ENCODE measurements around the gene ATL3.

The ATL3 gene

GRCh38 chr11:63670433-63671321 lies 499 bp downstream of the ATL3 start:
- Histone ChIP-seq H3K9me3 (ENCODE audit: insufficient read depth, low read depth, low read length) (peaks cover 4% of the 10 kb centered on the region), H2AK5ac (ENCODE audit: low read length) (peak overlapping the region; percentile 36), H2BK120ac (ENCODE audit: insufficient read depth, low read length, poor library complexity) (peak overlapping the region; percentile 74), H3K79me2 (ENCODE audit: control insufficient read depth, insufficient read depth, low read length, poor library complexity) (peaks cover 7% of the 10 kb centered on the region), H4K91ac (ENCODE audit: low read depth, low read length) (peak overlapping the region; percentile 81), H3K4ac (ENCODE audit: low read depth, low read length) (peak overlapping the region; percentile 70), H3K23ac (ENCODE audit: low read length) (no peak overlapping the region), H3K36me3 (ENCODE audit: control insufficient read depth in 1 of 2, insufficient read depth in 2 of 2, low read length in 2 of 2) (peaks cover 0 to 3% of the 10 kb centered on the region in 2 experiments), H3K27me3 (ENCODE audit: insufficient read depth, low read length) (no peaks in the 10 kb centered on the region), H3K4me1 (ENCODE audit: control insufficient read depth in 1 of 2, insufficient read depth in 2 of 2, low read length in 2 of 2) (peaks cover 2 to 5% of the 10 kb centered on the region in 2 experiments), H3K4me2 (ENCODE audit: low read length) (peak overlapping the region; percentile 94), H3K9ac (ENCODE audit: low read length) (peak overlapping the region; percentile 74), H3K79me1 (ENCODE audit: low read length) (peaks cover 12% of the 10 kb centered on the region), H3K4me3 (ENCODE audit: low read depth, low read length) (peak overlapping the region; percentile 70), H3K14ac (ENCODE audit: low read length) (peak overlapping the region; percentile 41), H4K8ac (ENCODE audit: low read depth, low read length) (peak overlapping the region; percentile 91), H3K18ac (ENCODE audit: low read length) (peak overlapping the region; percentile 86), H2AFZ (ENCODE audit: insufficient read depth, low read length, poor library complexity) (peak overlapping the region; percentile 33), H4K12ac (ENCODE audit: low read depth, low read length) (peak overlapping the region; percentile 96), H2BK12ac (ENCODE audit: low read length) (no peak overlapping the region), H2BK5ac (ENCODE audit: low read depth, low read length, poor library complexity) (peak overlapping the region; percentile 26), H3K27ac (ENCODE audit: low read depth, low read length) (peak overlapping the region; percentile 4)
- DNase-seq = peak; percentile 20 to 61
- WGBS (ENCODE audit: extremely low coverage, insufficient coverage, insufficient read length) = no CpG with 5 or more reads among the region's 63 CpGs

- Histone ChIP-seq H2AFZ (ENCODE audit: insufficient read depth, low read length, poor library complexity) (no peak overlapping the region), H3K4me3 (ENCODE audit: low read depth, low read length) (no peak overlapping the region), H3K9ac (ENCODE audit: low read length) (no peak overlapping the region), H2AK5ac (ENCODE audit: low read length) (no peak overlapping the region), H3K4me2 (ENCODE audit: low read length) (peak overlapping the region; percentile 94), H3K27me3 (ENCODE audit: insufficient read depth, low read length) (no peaks in the 10 kb centered on the region), H3K23ac (ENCODE audit: low read length) (no peak overlapping the region), H3K9me3 (ENCODE audit: insufficient read depth, low read depth, low read length) (peaks cover 4% of the 10 kb centered on the region), H2BK120ac (ENCODE audit: insufficient read depth, low read length, poor library complexity) (no peak overlapping the region), H3K4ac (ENCODE audit: low read depth, low read length) (no peak overlapping the region), H3K79me1 (ENCODE audit: low read length) (peaks cover 12% of the 10 kb centered on the region), H3K18ac (ENCODE audit: low read length) (no peak overlapping the region), H3K14ac (ENCODE audit: low read length) (no peak overlapping the region), H4K8ac (ENCODE audit: low read depth, low read length) (no peak overlapping the region), H4K91ac (ENCODE audit: low read depth, low read length) (no peak overlapping the region), H3K36me3 (ENCODE audit: control insufficient read depth in 1 of 2, insufficient read depth in 2 of 2, low read length in 2 of 2) (peaks cover 0 to 3% of the 10 kb centered on the region in 2 experiments), H3K79me2 (ENCODE audit: control insufficient read depth, insufficient read depth, low read length, poor library complexity) (peaks cover 7% of the 10 kb centered on the region), H2BK12ac (ENCODE audit: low read length) (no peak overlapping the region), H3K27ac (ENCODE audit: low read depth, low read length) (no peak overlapping the region), H3K4me1 (ENCODE audit: control insufficient read depth in 1 of 2, insufficient read depth in 2 of 2, low read length in 2 of 2) (peaks cover 2 to 5% of the 10 kb centered on the region in 2 experiments), H2BK5ac (ENCODE audit: low read depth, low read length, poor library complexity) (no peak overlapping the region), H4K12ac (ENCODE audit: low read depth, low read length) (no peak overlapping the region)
- no peak for DNase-seq
- no CpG with 5 or more reads among the region's 7 CpGs for WGBS (ENCODE audit: extremely low coverage, insufficient coverage, insufficient read length)
Measured at GRCh38 chr11:63670096-63670432, 1.1 kb downstream of the ATL3 start.

- Histone ChIP-seq H3K27ac (ENCODE audit: low read depth, low read length) (no peak overlapping the region), H3K27me3 (ENCODE audit: insufficient read depth, low read length) (no peaks in the 10 kb centered on the region), H2BK5ac (ENCODE audit: low read depth, low read length, poor library complexity) (no peak overlapping the region), H3K79me2 (ENCODE audit: control insufficient read depth, insufficient read depth, low read length, poor library complexity) (peaks cover 7% of the 10 kb centered on the region), H4K12ac (ENCODE audit: low read depth, low read length) (no peak overlapping the region), H3K4me3 (ENCODE audit: low read depth, low read length) (no peak overlapping the region), H2AFZ (ENCODE audit: insufficient read depth, low read length, poor library complexity) (no peak overlapping the region), H3K9ac (ENCODE audit: low read length) (no peak overlapping the region), H3K18ac (ENCODE audit: low read length) (no peak overlapping the region), H2BK12ac (ENCODE audit: low read length) (no peak overlapping the region), H3K4ac (ENCODE audit: low read depth, low read length) (no peak overlapping the region), H3K23ac (ENCODE audit: low read length) (no peak overlapping the region), H2BK120ac (ENCODE audit: insufficient read depth, low read length, poor library complexity) (no peak overlapping the region), H3K14ac (ENCODE audit: low read length) (no peak overlapping the region), H3K79me1 (ENCODE audit: low read length) (peaks cover 12% of the 10 kb centered on the region), H3K4me2 (ENCODE audit: low read length) (no peak overlapping the region), H3K4me1 (ENCODE audit: control insufficient read depth in 1 of 2, insufficient read depth in 2 of 2, low read length in 2 of 2) (peaks cover 6 to 11% of the 10 kb centered on the region in 2 experiments), H3K9me3 (ENCODE audit: insufficient read depth, low read depth, low read length) (peaks cover 4% of the 10 kb centered on the region), H4K8ac (ENCODE audit: low read depth, low read length) (no peak overlapping the region), H3K36me3 (ENCODE audit: control insufficient read depth in 1 of 2, insufficient read depth in 2 of 2, low read length in 2 of 2) (peaks cover 0 to 3% of the 10 kb centered on the region in 2 experiments), H2AK5ac (ENCODE audit: low read length) (no peak overlapping the region), H4K91ac (ENCODE audit: low read depth, low read length) (no peak overlapping the region)
- peak in 1 of 2 donors; percentile 57 for DNase-seq
- no CpG with 5 or more reads among the region's 3 CpGs for WGBS (ENCODE audit: extremely low coverage, insufficient coverage, insufficient read length)
Measured at GRCh38 chr11:63667995-63668795, 3.0 kb downstream of the ATL3 start.

- no peak overlapping the region for H2BK12ac ChIP-seq (ENCODE audit: low read length)
- peak; percentile 42 to 73 for DNase-seq
- H3K14ac ChIP-seq (ENCODE audit: low read length) = no peak overlapping the region
- peaks cover 11% of the 10 kb centered on the region for H3K79me1 ChIP-seq (ENCODE audit: low read length)
- no peak overlapping the region for H2BK5ac ChIP-seq (ENCODE audit: low read depth, low read length, poor library complexity)
- H3K27ac ChIP-seq (ENCODE audit: low read depth, low read length) = no peak overlapping the region
- no peak overlapping the region for H3K23ac ChIP-seq (ENCODE audit: low read length)
- H2AK5ac ChIP-seq (ENCODE audit: low read length) = no peak overlapping the region
- H3K4ac ChIP-seq (ENCODE audit: low read depth, low read length) = no peak overlapping the region
- no peak overlapping the region for H3K18ac ChIP-seq (ENCODE audit: low read length)
- no peak overlapping the region for H3K4me3 ChIP-seq (ENCODE audit: low read depth, low read length)
- peaks cover 7% of the 10 kb centered on the region for H3K79me2 ChIP-seq (ENCODE audit: control insufficient read depth, insufficient read depth, low read length, poor library complexity)
- peaks cover 0 to 3% of the 10 kb centered on the region in 2 experiments for H3K36me3 ChIP-seq (ENCODE audit: control insufficient read depth in 1 of 2, insufficient read depth in 2 of 2, low read length in 2 of 2)
- H4K8ac ChIP-seq (ENCODE audit: low read depth, low read length) = no peak overlapping the region
- no peak overlapping the region for H3K9ac ChIP-seq (ENCODE audit: low read length)
- H3K4me1 ChIP-seq (ENCODE audit: control insufficient read depth in 1 of 2, insufficient read depth in 2 of 2, low read length in 2 of 2) = peaks cover 6 to 10% of the 10 kb centered on the region in 2 experiments
- H3K4me2 ChIP-seq (ENCODE audit: low read length) = no peak overlapping the region
- H3K27me3 ChIP-seq (ENCODE audit: insufficient read depth, low read length) = no peaks in the 10 kb centered on the region
- H3K9me3 ChIP-seq (ENCODE audit: insufficient read depth, low read depth, low read length) = peaks cover under 1% of the 10 kb centered on the region
- H2BK120ac ChIP-seq (ENCODE audit: insufficient read depth, low read length, poor library complexity) = no peak overlapping the region
- no peak overlapping the region for H4K12ac ChIP-seq (ENCODE audit: low read depth, low read length)
- no peak overlapping the region for H4K91ac ChIP-seq (ENCODE audit: low read depth, low read length)
- no peak overlapping the region for H2AFZ ChIP-seq (ENCODE audit: insufficient read depth, low read length, poor library complexity)
- no CpG with 5 or more reads among the region's 4 CpGs for WGBS (ENCODE audit: extremely low coverage, insufficient coverage, insufficient read length)
Measured at GRCh38 chr11:63666874-63667273, 4.3 kb downstream of the ATL3 start.
